Stimulated activated CD8-positive, alpha-beta memory T cell treated with anti-CD3 and anti-CD28 coated beads, Interleukin-4, amount 100 ng/mL, for 24 hours (primary cell): Measurements from ENCODE around the gene NBAS.

Source experiments
- DNase-seq: peaks from one replicate; pipeline ENCODE4 v3.0.0-alpha.2; 2020; ENCODE audit warnings: low read depth

NBAS gene

GRCh38 chr2:15591373-15591691 is 30.2 kb upstream of the NBAS start:
- no peak for DNase-seq

GRCh38 chr2:15588329-15588919 is 27.3 kb upstream of the NBAS start:
- DNase-seq, result no peak

GRCh38 chr2:15584767-15585469 is 23.8 kb upstream of the NBAS start:
- no peak for DNase-seq

- DNase-seq, result no peak
Measured at GRCh38 chr2:15584316-15584715, 23.2 kb upstream of the NBAS start.

GRCh38 chr2:15583826-15584225 is 22.7 kb upstream of the NBAS start:
- DNase-seq, result no peak

GRCh38 chr2:15582710-15583357 is 21.7 kb upstream of the NBAS start:
- no peak for DNase-seq

GRCh38 chr2:15580451-15580850 is 19.3 kb upstream of the NBAS start:
- DNase-seq, result no peak

- no peak for DNase-seq
Measured at GRCh38 chr2:15579641-15580040, 18.5 kb upstream of the NBAS start.

- DNase-seq, result peak; percentile 82
Measured at GRCh38 chr2:15577071-15577735, 16.1 kb upstream of the NBAS start.

- DNase-seq, result no peak
Measured at GRCh38 chr2:15571729-15572128, 10.6 kb upstream of the NBAS start.

GRCh38 chr2:15570104-15570503 is 9.0 kb upstream of the NBAS start:
- no peak for DNase-seq

- DNase-seq, result no peak
Measured at GRCh38 chr2:15568874-15569273, 7.7 kb upstream of the NBAS start.

- no peak for DNase-seq
Measured at GRCh38 chr2:15566912-15567311, 5.8 kb upstream of the NBAS start.

- no peak for DNase-seq
Measured at GRCh38 chr2:15565994-15566671, 5.0 kb upstream of the NBAS start.

GRCh38 chr2:15565392-15565791 is 4.3 kb upstream of the NBAS start:
- no peak for DNase-seq

- DNase-seq, result no peak
Measured at GRCh38 chr2:15563227-15564100, 2.3 kb upstream of the NBAS start.

- DNase-seq, result no peak
Measured at GRCh38 chr2:15562354-15563031, 1.4 kb upstream of the NBAS start.

- no peak for DNase-seq
Measured at GRCh38 chr2:15561574-15562344, 625 bp upstream of the NBAS start.

- no peak for DNase-seq
Measured at GRCh38 chr2:15560140-15560987, 770 bp downstream of the NBAS start.
